Adrenal gland (tissue), 5 donors: ENCODE results near the gene NME9.

Experiments
- CTCF ChIP-seq, 6 experiments: fragments of 450-650 bp in 4 of 6; fragments of 200-600 bp in 2 of 6; sonication (generic) in 1 of 6; IDR thresholded peaks; 1 replicate in 5 of 6; 2 replicates in 1 of 6; pipeline versions ENCODE4 v1.5.1 to v1.8.0; 2016 to 2021; ENCODE audit warnings: antibody characterized with exemption in 6 of 6, mild to moderate bottlenecking in 2 of 6, moderate library complexity in 1 of 6
- POLR2A ChIP-seq, 2 donors: fragments of 450-650 bp; IDR thresholded peaks; one replicate each; pipeline ENCODE4 v1.6.1; 2017; ENCODE audit warnings: antibody characterized with exemption in 2 of 2, mild to moderate bottlenecking in 2 of 2, moderate library complexity in 1 of 2
- donor health status: DM: no; HTN: no; CAD: no.

- TF ChIP-seq CTCF (IDR thresholded peaks at IDR 0.05) (no peak), POLR2A (IDR thresholded peaks at IDR 0.05) (no peak)
Observed at GRCh38 chr3:138378990-138379389, 49.3 kb upstream of the NME9 start.
